GM23248 (cell line): ENCODE results near the gene MNT. TPM values are rescaled to one million over a fixed set of nuclear protein-coding genes. Genes with fewer than 3 reads are reported as not detected.
A peak's percentile ranks its signal among the peaks of the same experiment; 100 is the strongest.

Experiments used
- DNase-seq: peaks from one replicate; pipeline ENCODE4 v3.0.0-alpha.2; 2015
- H2AFZ ChIP-seq: fragments of 200-600 bp; sonication (generic); 2 replicates; pipeline ENCODE4 v1.6.1; 2016; ENCODE audit warnings: antibody characterized with exemption
- H3F3A ChIP-seq: fragments of 200-600 bp; sonication (generic); 2 replicates; pipeline ENCODE4 v1.6.1; 2016; ENCODE audit warnings: mild to moderate bottlenecking, antibody characterized with exemption, mixed run types; ENCODE audit not compliant: insufficient read depth
- H3K27ac ChIP-seq: fragments of 200-600 bp; sonication (generic); 2 replicates; pipeline ENCODE4 v1.5.1; 2016; ENCODE audit warnings: mild to moderate bottlenecking
- H3K27me3 ChIP-seq: fragments of 200-600 bp; sonication (generic); replicated peaks from 2 replicates; pipeline ENCODE4 v1.6.1; 2016; ENCODE audit warnings: mild to moderate bottlenecking; ENCODE audit not compliant: insufficient read depth
- H3K36me3 ChIP-seq: fragments of 200-600 bp; sonication (generic); 2 replicates; pipeline ENCODE4 v1.6.1; 2016; ENCODE audit warnings: low read depth, mild to moderate bottlenecking
- H3K4me1 ChIP-seq: fragments of 200-600 bp; sonication (generic); 2 replicates; pipeline ENCODE4 v1.6.1; 2016; ENCODE audit warnings: mild to moderate bottlenecking; ENCODE audit not compliant: insufficient read depth
- H3K4me2 ChIP-seq: fragments of 200-600 bp; sonication (generic); one replicate; pipeline ENCODE4 v1.6.1; 2016; ENCODE audit warnings: mild to moderate bottlenecking; ENCODE audit not compliant: unreplicated experiment
- H3K4me3 ChIP-seq: fragments of 200-600 bp; sonication (generic); 2 replicates; pipeline ENCODE4 v1.5.1; 2016; ENCODE audit warnings: mild to moderate bottlenecking
- H3K79me2 ChIP-seq: fragments of 200-600 bp; sonication (generic); 2 replicates; pipeline ENCODE4 v1.6.1; 2016; ENCODE audit warnings: mild to moderate bottlenecking; ENCODE audit not compliant: insufficient read depth
- H3K9ac ChIP-seq: fragments of 200-600 bp; sonication (generic); 2 replicates; pipeline ENCODE4 v1.6.1; 2016; ENCODE audit warnings: mild to moderate bottlenecking
- H3K9me2 ChIP-seq: fragments of 200-600 bp; sonication (generic); 2 replicates; pipeline ENCODE4 v1.6.1; 2016; ENCODE audit warnings: mixed run types, mild to moderate bottlenecking, moderate library complexity; ENCODE audit not compliant: insufficient read depth
- H3K9me3 ChIP-seq: fragments of 200-600 bp; sonication (generic); one replicate; pipeline ENCODE4 v1.6.1; 2017; ENCODE audit warnings: low read depth
- H4K20me1 ChIP-seq: fragments of 200-600 bp; sonication (generic); 2 replicates; pipeline ENCODE4 v1.6.0; 2016; ENCODE audit not compliant: insufficient read depth
- EZH2 ChIP-seq: fragments of 200-600 bp; sonication (generic); IDR thresholded peaks from 2 replicates; pipeline ENCODE4 v1.6.1; 2018; ENCODE audit warnings: antibody characterized with exemption, mild to moderate bottlenecking; ENCODE audit not compliant: insufficient read depth, poor library complexity, severe bottlenecking
- EZH2phosphoT487 ChIP-seq: fragments of 200-600 bp; sonication (generic); IDR thresholded peaks from 2 replicates; pipeline ENCODE4 v1.6.1; 2018; ENCODE audit warnings: antibody characterized with exemption, moderate library complexity, mild to moderate bottlenecking, low read depth; ENCODE audit not compliant: insufficient read depth
- WGBS, 2 experiments: methylation state at CpG; one replicate each; pipeline ENCODE4 v1.1.6; 2015 to 2017; ENCODE audit warnings: low lambda C conversion rate in 2 of 2, low coverage in 1 of 2; ENCODE audit errors: missing lambda C conversion rate in 2 of 2; 5-methylcytosine and 5-hydroxymethylcytosine counted together
- in situ Hi-C: fragments of 300-500 bp; cut with MboI; formaldehyde crosslinking; loops from 2 replicates; pipeline ENCODE4 v1.15.0; 2020
- polyA plus RNA-seq: library from polyadenylated mRNA; unstranded; fragments of >200 nt; fragmentation: Nextera tagmentation; extraction: Ambion mirVana; gene quantifications from 2 replicates; pipeline ENCODE4 v1.2.1, GENCODE V29; 2016
- small RNA-seq: library from RNA; depleted of rRNA; stranded (forward); fragments of <200 nt; gene quantifications from one replicate; pipeline ENCODE3, GENCODE V24; 2014; ENCODE audit warnings: low read depth, low replicate concordance
- total RNA-seq: library from RNA; depleted of rRNA; stranded (reverse); fragments of >200 nt; shearing (Covaris generic); gene quantifications from 2 replicates; pipeline ENCODE4 v1.2.3, GENCODE V29; 2014; rRNA removed

MNT gene
- total and polyA plus RNA-seq, 2 experiments from 2014 or later = 6.2 TPM

DNA sequence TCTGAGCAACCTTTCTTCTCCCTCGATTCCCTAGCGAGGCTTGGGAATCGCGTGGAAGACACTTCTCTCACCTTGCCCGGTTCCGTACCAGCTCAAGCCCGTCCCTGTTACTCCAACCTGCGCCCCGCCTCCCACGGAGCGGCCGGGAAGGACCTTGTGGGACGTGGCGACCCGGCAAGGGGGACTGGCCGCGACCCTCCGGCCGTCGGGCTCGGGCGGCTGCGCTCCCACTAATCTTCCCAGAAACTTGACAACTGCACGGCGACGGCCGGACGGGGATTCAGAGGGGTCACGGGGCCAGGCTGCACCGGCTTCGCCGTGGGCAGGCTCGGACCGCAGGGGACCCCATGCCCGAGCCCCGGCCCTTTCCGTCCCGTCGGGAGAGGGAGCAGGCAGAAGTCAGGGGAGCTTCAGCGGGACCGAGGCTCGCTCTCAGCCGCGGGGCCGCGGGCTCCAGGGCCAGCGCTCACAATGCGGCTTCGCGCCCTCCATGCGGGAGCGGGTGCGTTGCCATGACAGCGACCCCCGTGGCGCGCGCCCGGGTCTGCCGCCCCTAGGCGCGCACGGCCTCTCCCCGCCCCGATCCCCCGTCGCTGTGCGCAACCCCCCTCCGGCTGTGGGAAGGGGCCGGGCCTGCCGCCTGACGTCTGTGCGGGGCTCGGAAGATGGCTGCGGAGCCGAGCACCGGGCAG is 63.9 kb downstream of the MNT start, which contains the start of gene SGSM2:
Gene SGSM2 (plus strand): TSS at position 650 of the 692 bp plus-strand sequence. CDS start 188 bp downstream, outside the sequence.
- Histone ChIP-seq H3K4me1 (peaks cover 7% of the 10 kb centered on the region), H3K9me2 (no peaks in the 10 kb centered on the region), H3K9ac (peak within 1 kb of the TSS; percentile 94), H3K36me3 (peaks cover 32% of the 10 kb centered on the region), H3F3A (0 out of 2 replicates have a peak, but pooled peaks cover 7% of the 10 kb centered on the region), H4K20me1 (no peaks in the 10 kb centered on the region), H3K27me3 (no peaks in the 10 kb centered on the region), H2AFZ (peak within 1 kb of the TSS; percentile 90), H3K9me3 (no peaks in the 10 kb centered on the region), H3K4me3 (peak within 1 kb of the TSS; percentile 98), H3K79me2 (peaks cover 45% of the 10 kb centered on the region), H3K4me2 (peak within 1 kb of the TSS; percentile 86), H3K27ac (peak within 1 kb of the TSS; percentile 69)
- in situ Hi-C loops = no loop called here
- no peak for TF ChIP-seq EZH2
- TF ChIP-seq EZH2phosphoT487 = no peak
- DNase-seq = peak; percentile 68
- WGBS, 2 experiments = 2% methylated on average over 35 to 60 of the region's 77 CpGs

DNA sequence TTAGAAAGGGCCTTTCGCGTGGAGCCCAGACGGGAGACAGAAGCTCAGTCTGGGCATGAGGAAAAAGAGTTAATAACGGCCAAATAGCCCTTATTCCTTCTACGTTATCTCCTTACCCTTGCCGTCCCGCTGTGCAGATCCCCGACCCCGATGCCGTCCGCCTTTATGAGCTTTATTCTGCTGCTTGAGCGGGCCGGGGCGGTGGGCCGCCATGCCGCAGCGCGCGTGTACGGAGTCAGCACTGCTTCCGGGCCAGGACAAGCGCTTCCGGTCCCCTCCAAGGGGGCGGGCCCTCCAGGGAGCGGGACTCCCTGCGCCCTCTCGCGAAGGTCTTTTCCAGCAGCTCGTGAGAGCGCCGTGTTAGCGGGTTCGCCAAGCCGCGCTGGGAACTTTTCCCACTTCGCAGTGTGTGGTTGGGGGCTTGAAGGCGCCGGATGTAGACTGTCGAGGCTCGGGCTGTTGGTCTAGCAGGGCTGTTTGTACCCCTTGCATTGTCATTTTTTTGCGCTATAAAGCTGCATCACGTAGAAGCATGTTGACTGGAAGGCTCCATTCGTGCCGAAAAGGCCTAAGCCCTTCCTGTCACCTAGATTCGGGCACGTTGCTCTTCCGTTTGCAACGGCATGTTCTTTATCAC is 64.5 kb downstream of the MNT start, which contains the start of gene TSR1:
Gene TSR1 (minus strand): TSS at position 243 of the 637 bp plus-strand sequence. CDS start 30 bp downstream, at position 213.
- Histone ChIP-seq H3K79me2 (peaks cover 50% of the 10 kb centered on the region), H3K36me3 (peaks cover 39% of the 10 kb centered on the region), H3K27ac (peak within 1 kb of the TSS; percentile 69), H3K9me2 (no peaks in the 10 kb centered on the region), H2AFZ (peak within 1 kb of the TSS; percentile 90), H3K9ac (peak within 1 kb of the TSS; percentile 94), H3K4me1 (peaks cover 7% of the 10 kb centered on the region), H3K4me2 (peak within 1 kb of the TSS; percentile 86), H3K9me3 (no peaks in the 10 kb centered on the region), H3K27me3 (no peaks in the 10 kb centered on the region), H4K20me1 (no peaks in the 10 kb centered on the region), H3F3A (0 out of 2 replicates have a peak, but pooled peaks cover 14% of the 10 kb centered on the region), H3K4me3 (peak within 1 kb of the TSS; percentile 98)
- in situ Hi-C loops = no loop called here
- 0 to 1% methylated on average over 48 of the region's 48 CpGs for WGBS, 2 experiments
- no peak for TF ChIP-seq EZH2phosphoT487
- no peak for TF ChIP-seq EZH2
- peak; percentile 98 for DNase-seq

- no peaks in the 10 kb centered on the region for H3K27me3 ChIP-seq
- H3K9ac ChIP-seq = peak overlapping the region; percentile 94
- 0 out of 2 replicates have a peak, but pooled peaks cover 17% of the 10 kb centered on the region for H3F3A ChIP-seq
- peak overlapping the region; percentile 69 for H3K27ac ChIP-seq
- in situ Hi-C loops = no loop called here
- peaks cover 42% of the 10 kb centered on the region for H3K36me3 ChIP-seq
- H2AFZ ChIP-seq = peak overlapping the region; percentile 90
- peak; percentile 40 for DNase-seq
- no peaks in the 10 kb centered on the region for H3K9me2 ChIP-seq
- peaks cover 7% of the 10 kb centered on the region for H3K4me1 ChIP-seq
- no peaks in the 10 kb centered on the region for H4K20me1 ChIP-seq
- H3K4me3 ChIP-seq = peak overlapping the region; percentile 98
- H3K9me3 ChIP-seq = no peaks in the 10 kb centered on the region
- H3K79me2 ChIP-seq = peaks cover 52% of the 10 kb centered on the region
- peak overlapping the region; percentile 75 for H3K4me2 ChIP-seq
- TF ChIP-seq EZH2 = no peak
- TF ChIP-seq EZH2phosphoT487 = no peak
- 0 to 1% methylated on average over 17 of the region's 17 CpGs for WGBS, 2 experiments
These were observed 65.1 kb downstream of the MNT start for GRCh38 chr17:2335726-2336214.

Small RNA genes within 50 kb of the gene (small RNA-seq; reads per million reads assigned to genes)
- gene AC006435.3 (not detected), gene AC006435.4 (not detected)

Other genes starting within 250 kb of the MNT start
- 34.9 and 63.1 TPM in 2 replicates for gene SMG6, start 97.3 kb downstream of the MNT start, total RNA-seq
- 16.8 and 18.7 TPM in 2 replicates for gene SMG6, start 97.3 kb downstream of the MNT start, polyA plus RNA-seq
- 24.2 and 26.3 TPM in 2 replicates for gene SRR, start 97.1 kb downstream of the MNT start, total RNA-seq
- gene SRR, start 97.1 kb downstream of the MNT start, polyA plus RNA-seq = 28.8 and 29.8 TPM in 2 replicates
- 44.6 and 73.3 TPM in 2 replicates for gene TSR1, start 64.6 kb downstream of the MNT start, total RNA-seq
- gene TSR1, start 64.6 kb downstream of the MNT start, polyA plus RNA-seq = 45.7 and 46.9 TPM in 2 replicates
- gene SGSM2, start 63.6 kb downstream of the MNT start, total RNA-seq = 29.2 and 32.3 TPM in 2 replicates
- gene SGSM2, start 63.6 kb downstream of the MNT start, polyA plus RNA-seq = 17.8 and 19.8 TPM in 2 replicates
- gene METTL16, start 110.8 kb upstream of the MNT start, total RNA-seq = 9.7 and 12.0 TPM in 2 replicates
- 13.0 and 14.4 TPM in 2 replicates for gene METTL16, start 110.8 kb upstream of the MNT start, polyA plus RNA-seq
- gene PAFAH1B1, start 192.6 kb upstream of the MNT start, total RNA-seq = 76.4 and 88.7 TPM in 2 replicates
- gene PAFAH1B1, start 192.6 kb upstream of the MNT start, polyA plus RNA-seq = 32.5 and 39.3 TPM in 2 replicates